K562 (cell line): ENCODE results near the gene PAEP. TPM values are rescaled to one million over a fixed set of nuclear protein-coding genes. Genes with fewer than 3 reads are reported as not detected.

Source experiments
- ATAC-seq: fragments of 200-7000 bp; cut with Tn5 transposase; 3 replicates; pipeline ENCODE4 v1.9.1; 2020; ENCODE audit warnings: moderate library complexity
- BruUV-seq: library from RNA; stranded (reverse); fragments of 400-500 nt; replicated peaks from 2 replicates; lab custom pipeline; 2021; lab: Mats Ljungman, UMichigan
- CTCF ChIA-PET: fragments of 300-600 bp; formaldehyde crosslinking; extraction: SDS; loops from one replicate; lab custom pipeline; 2021; ENCODE audit warnings: low intra/inter-chr PET ratio; lab: Yijun Ruan, JAX
- POLR2A ChIA-PET: fragments of 300-600, 350-650 bp; sonication (Branson Sonifier 250); formaldehyde crosslinking; extraction: SDS; loops from one replicate; lab custom pipeline; 2021; ENCODE audit warnings: antibody characterized with exemption, inconsistent platforms; lab: Yijun Ruan, JAX
- DNase-seq, 4 experiments: peaks; one replicate each; pipeline versions ENCODE4 v3.0.0 to v3.0.0-alpha.2; 2011 to 2018; ENCODE audit warnings: low spot score in 3 of 4, mixed read lengths in 3 of 4; ENCODE audit errors: extremely low read depth in 1 of 4
- FAIRE-seq: peaks from 2 replicates; lab custom pipeline; 2011; peaks lifted over from hg19 to GRCh38; lab: Jason Lieb, UNC
- H2AFZ ChIP-seq: 2 replicates; pipeline ENCODE4 v1.6.0; 2011; ENCODE audit warnings: low read depth, low read length, control low read depth, inconsistent platforms
- H3K27ac ChIP-seq: fragments of 200-600 bp; 3 replicates; pipeline ENCODE4 v1.8.0; 2011; ENCODE audit warnings: low read depth, mild to moderate bottlenecking, control low read depth, inconsistent platforms, low read length, moderate library complexity, mixed read lengths; ENCODE audit errors: extremely low read depth
- H3K27me3 ChIP-seq, 2 experiments: fragments of 300-600 bp in 1 of 2; 2 replicates in 1 of 2; 3 replicates in 1 of 2; pipeline versions ENCODE4 v1.6.0 to v1.8.0; 2011; ENCODE audit warnings: inconsistent platforms in 2 of 2, low read length in 2 of 2, mild to moderate bottlenecking in 1 of 2, mixed read lengths in 1 of 2, moderate library complexity in 1 of 2; ENCODE audit not compliant: control insufficient read depth in 2 of 2, insufficient read depth in 2 of 2
- H3K36me3 ChIP-seq: fragments of 300-600 bp; 3 replicates; pipeline ENCODE4 v1.8.0; 2011; ENCODE audit warnings: mild to moderate bottlenecking, low read length, inconsistent platforms; ENCODE audit not compliant: control insufficient read depth, insufficient read depth
- H3K4me1 ChIP-seq, 2 experiments: fragments of 200-600 bp in 1 of 2; replicated peaks in 1 of 2; 2 replicates in 1 of 2; 3 replicates in 1 of 2; pipeline versions ENCODE4 v1.5.1 to v1.8.0; 2011; ENCODE audit warnings: inconsistent platforms in 2 of 2, low read length in 2 of 2, mild to moderate bottlenecking in 1 of 2, mixed read lengths in 1 of 2, moderate library complexity in 1 of 2; ENCODE audit not compliant: control insufficient read depth in 2 of 2, insufficient read depth in 2 of 2
- H3K4me2 ChIP-seq: 2 replicates; pipeline ENCODE4 v1.6.1; 2011; ENCODE audit warnings: low read length, control low read depth, inconsistent platforms, mixed read lengths; ENCODE audit not compliant: insufficient read depth
- H3K4me3 ChIP-seq: fragments of 200-600 bp; sonication (generic), shearing (Covaris generic); 2 replicates; pipeline ENCODE4 v1.5.1; 2016; ENCODE audit warnings: control low read depth, inconsistent platforms
- H3K79me2 ChIP-seq: fragments of 200-600 bp; 3 replicates; pipeline ENCODE4 v1.8.0; 2011; ENCODE audit warnings: low read length, inconsistent platforms; ENCODE audit not compliant: control insufficient read depth, insufficient read depth
- H3K9ac ChIP-seq, 2 experiments: 2 replicates each; pipeline versions ENCODE4 v1.6.0 to v1.6.1; 2011; ENCODE audit warnings: low read depth in 2 of 2, low read length in 2 of 2, control low read depth in 1 of 2, inconsistent platforms in 1 of 2, mild to moderate bottlenecking in 1 of 2, mixed read lengths in 1 of 2; ENCODE audit not compliant: insufficient read depth in 1 of 2
- H3K9me1 ChIP-seq: one replicate; pipeline ENCODE4 v1.6.0; 2011; ENCODE audit warnings: inconsistent platforms, mild to moderate bottlenecking, low read length, moderate library complexity; ENCODE audit not compliant: control insufficient read depth, insufficient read depth
- H3K9me3 ChIP-seq: replicated peaks from 2 replicates; pipeline ENCODE4 v1.5.1; 2011; ENCODE audit warnings: low read depth, low read length, inconsistent platforms; ENCODE audit not compliant: control insufficient read depth, insufficient read depth
- H4K20me1 ChIP-seq: replicated peaks from 2 replicates; pipeline ENCODE4 v1.6.1; 2011; ENCODE audit warnings: low read length, inconsistent platforms, mixed read lengths; ENCODE audit not compliant: control insufficient read depth, insufficient read depth
- ATF1 ChIP-seq, 2 experiments: fragments of 450-650 bp in 1 of 2; IDR thresholded peaks; 2 replicates each; pipeline ENCODE4 v1.6.1; 2016; ENCODE audit warnings: missing compliant biosample characterization in 1 of 2, missing genetic modification characterization in 1 of 2
- DPF2 ChIP-seq: fragments of 450-650 bp; IDR thresholded peaks from 2 replicates; pipeline ENCODE4 v1.6.1; 2016
- FOXJ3 ChIP-seq: sonication (generic); formaldehyde crosslinking; IDR thresholded peaks from 2 replicates; pipeline ENCODE4 v1.4.0; 2020; ENCODE audit warnings: mild to moderate bottlenecking, missing genetic modification reagents
- MCM7 ChIP-seq, 2 experiments: fragments of 450-650 bp; IDR thresholded peaks; 2 replicates each; pipeline ENCODE4 v1.6.1; 2016 to 2018
- SRSF7 ChIP-seq: fragments of 200-400 bp; formaldehyde crosslinking; optimal IDR thresholded peaks from 2 replicates; pipeline ENCODE3; 2017; ENCODE audit warnings: mild to moderate bottlenecking, low read depth, low read length
- ZNF785 ChIP-seq: fragments of 250-450 bp; sonication (Bioruptor Pico); IDR thresholded peaks from 2 replicates; pipeline ENCODE4 v1.4.0; 2020; ENCODE audit warnings: mild to moderate bottlenecking
- WGBS: fragments of 100-300 bp; shearing (Covaris generic); methylation state at CpG from one replicate; pipeline ENCODE4 v1.1.6; 2016; ENCODE audit warnings: low coverage, mixed read lengths; ENCODE audit not compliant: insufficient coverage; ENCODE audit errors: missing lambda C conversion rate; 5-methylcytosine and 5-hydroxymethylcytosine counted together
- in situ Hi-C: fragments of 300-500 bp; cut with MboI; formaldehyde crosslinking; loops from 4 replicates; pipeline ENCODE4 v1.15.0; 2018; ENCODE audit warnings: inconsistent platforms, mixed read lengths
- intact Hi-C: fragments of 100-400 bp; cut with micrococcal nuclease; formaldehyde crosslinking; loops from 2 replicates; pipeline ENCODE4 v1.14.2; 2022
- polyA plus RNA-seq, 8 experiments: library from polyadenylated mRNA; depleted of rRNA in 4 of 8; stranded (reverse) in 5 of 8; unstranded in 3 of 8; fragments of >200 nt; fragmentation: Nextera tagmentation in 2 of 8; fragmentation: Illumina TruSeq in 1 of 8; extraction: Ambion mirVana in 2 of 8; extraction: Trizol in 1 of 8; gene quantifications; 2 replicates each; pipeline versions ENCODE4 v1.2.1 to v1.2.3, GENCODE V29; 2011 to 2014; ENCODE audit warnings: inconsistent platforms in 1 of 8, missing spikeins in 1 of 8
- total RNA-seq, 7 experiments: library from RNA; depleted of rRNA in 6 of 7; stranded (reverse); fragments of >200 nt in 6 of 7; fragmentation: Illumina TruSeq in 2 of 7; extraction: Trizol in 2 of 7; gene quantifications; 2 replicates each; pipeline versions ENCODE4 v1.2.1 to v1.2.3, GENCODE V29; 2011 to 2021; ENCODE audit warnings: low replicate concordance in 1 of 7
- TF ChIP-seq, protein P1 (sequence below): sonication (generic); formaldehyde crosslinking; IDR thresholded peaks from 2 replicates; pipeline ENCODE4 v1.8.0; 2022; ENCODE audit warnings: mild to moderate bottlenecking, missing genetic modification reagents
- TF ChIP-seq, protein P2 (sequence below): fragments of 450-650 bp; IDR thresholded peaks from 2 replicates; pipeline ENCODE4 v1.6.1; 2018; ENCODE audit warnings: mild to moderate bottlenecking, low read depth; ENCODE audit not compliant: partially characterized antibody
- TF ChIP-seq, protein P3 (sequence below): IDR thresholded peaks from 2 replicates; pipeline ENCODE4 v1.6.1; 2016; ENCODE audit warnings: missing genetic modification characterization, missing compliant biosample characterization

PAEP gene
- total and polyA plus RNA-seq, 9 of the 15 experiments (the other 6 are each of a cell fraction or from before 2014, with no cell fraction given), result 0.22 to 4.5 (median 0.58) TPM

DNA sequence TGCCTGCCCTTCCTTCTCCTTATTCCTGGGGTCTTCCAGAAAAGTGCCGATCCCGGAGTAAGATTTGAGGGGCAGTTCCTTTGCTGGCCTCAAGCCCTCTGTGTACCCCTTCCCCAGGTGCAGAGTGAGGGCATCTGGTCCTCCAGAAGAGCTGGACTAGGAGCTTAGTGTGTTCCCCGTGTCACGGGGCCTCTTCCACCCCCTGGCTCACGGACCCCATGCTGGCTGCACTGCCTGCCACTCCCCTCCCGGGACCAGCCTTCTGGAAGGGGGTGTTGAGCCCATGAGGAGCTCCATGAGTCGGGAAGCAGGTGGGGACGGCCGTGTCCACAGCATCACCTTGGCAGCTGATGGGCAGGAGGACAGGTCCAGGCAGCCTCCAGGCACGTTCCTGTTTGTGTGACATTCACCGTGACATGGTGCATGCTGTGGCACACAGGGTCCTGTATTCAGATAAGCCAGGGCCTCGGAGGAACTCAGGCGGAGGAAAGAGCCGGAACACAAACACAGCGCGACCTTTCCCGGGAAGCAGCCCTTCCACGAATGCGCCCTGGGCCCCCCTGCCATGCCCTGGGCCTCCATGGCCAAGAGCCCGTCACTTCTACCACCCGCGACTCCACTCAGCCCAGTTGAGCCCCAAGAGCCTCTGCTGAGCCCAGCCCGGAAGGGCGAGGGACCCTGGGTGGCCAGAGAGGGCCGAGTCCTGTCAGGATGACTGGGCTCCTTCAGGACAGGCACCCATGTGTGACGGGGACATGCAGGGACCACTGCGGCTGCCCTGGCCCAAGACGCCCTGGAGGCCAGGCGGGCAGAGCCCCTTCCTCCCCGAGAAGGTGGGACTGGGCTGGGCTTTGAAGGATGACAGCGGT is 46.2 kb upstream of the PAEP start:
- TF ChIP-seq ZNF785, result no peak
- Histone ChIP-seq H3K27me3 (0 out of 5 replicates have a peak, but pooled peaks cover 0 to 2% of the 10 kb centered on the region in 2 experiments), H4K20me1 (no peaks in the 10 kb centered on the region), H3K9me1 (no peaks in the 10 kb centered on the region), H3K9me3 (no peaks in the 10 kb centered on the region), H3K36me3 (no peaks in the 10 kb centered on the region), H3K9ac (no peak overlapping the region), H3K4me1 (peaks cover 22% of the 10 kb centered on the region in 2 experiments), H3K4me2 (no peak overlapping the region), H3K79me2 (no peaks in the 10 kb centered on the region), H2AFZ (no peak overlapping the region), H3K4me3 (no peak overlapping the region), H3K27ac (no peak overlapping the region)
- no peak for ATAC-seq
- in situ Hi-C loops (no loop called here), intact Hi-C loops (no loop called here)
- 56% methylated on average over 26 of the region's 31 CpGs for WGBS
- no peak for DNase-seq
- no TSS peak for BruUV-seq
- no peak for FAIRE-seq
- CTCF ChIA-PET, result no interaction called here
- POLR2A ChIA-PET, result interaction anchor here (0.6 to 1.5 kb wide), 2 partner anchors 10 to 730 kb away, joined by 3 to 9 read pairs; no protein-coding TSS in a partner anchor

DNA sequence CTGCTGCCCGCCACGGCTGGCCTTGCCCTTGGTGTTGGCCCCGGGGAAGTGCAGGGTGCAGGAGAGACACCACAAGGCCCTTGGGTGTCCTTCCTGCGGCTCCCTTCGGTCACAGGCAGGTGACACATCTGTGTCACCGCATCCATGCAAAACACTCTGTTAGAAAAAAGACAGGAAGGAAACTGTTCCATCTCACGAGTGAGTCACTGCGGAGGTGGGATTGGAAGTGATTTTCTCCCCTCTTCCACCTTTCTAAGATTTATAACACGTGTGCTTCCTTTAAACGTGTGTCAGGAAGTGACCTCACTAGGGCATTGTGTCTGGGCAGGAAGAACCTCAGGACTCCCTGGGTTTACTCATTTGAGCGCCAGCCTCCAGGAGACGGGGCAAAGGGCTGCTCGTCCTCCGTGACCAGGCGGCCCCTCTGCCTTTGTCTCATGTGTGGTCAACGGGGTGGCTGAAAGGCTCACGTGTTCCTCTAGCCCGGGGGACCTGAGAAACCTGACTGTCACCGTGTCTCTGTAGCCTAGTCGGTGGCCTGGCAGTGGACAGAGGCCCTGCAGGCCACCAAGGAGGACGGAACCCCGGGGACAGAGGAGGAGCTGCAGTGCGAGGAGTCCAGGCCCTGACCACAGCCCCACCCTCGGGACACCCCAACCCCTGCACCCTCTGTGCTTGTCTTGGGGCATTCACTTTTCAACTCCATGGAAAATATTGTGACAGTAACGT is 45.3 kb upstream of the PAEP start:
- Histone ChIP-seq H3K9ac (no peak overlapping the region), H4K20me1 (no peaks in the 10 kb centered on the region), H3K9me1 (no peaks in the 10 kb centered on the region), H3K27ac (no peak overlapping the region), H3K4me1 (peaks cover 17 to 22% of the 10 kb centered on the region in 2 experiments), H3K4me3 (no peak overlapping the region), H3K4me2 (no peak overlapping the region), H3K79me2 (no peaks in the 10 kb centered on the region), H2AFZ (no peak overlapping the region), H3K27me3 (0 out of 5 replicates have a peak, but pooled peaks cover 0 to 2% of the 10 kb centered on the region in 2 experiments), H3K36me3 (no peaks in the 10 kb centered on the region), H3K9me3 (no peaks in the 10 kb centered on the region)
- FAIRE-seq, result no peak
- no TSS peak for BruUV-seq
- WGBS, result 40% methylated on average over 17 of the region's 25 CpGs
- ChIA-PET CTCF (no interaction called here), POLR2A (no interaction called here)
- in situ Hi-C loops, result no loop called here
- ATAC-seq, result no peak
- intact Hi-C loops, result no loop called here
- DNase-seq, result no peak
- TF ChIP-seq ATF1 (CRISPR knock-in tag; IDR thresholded peaks at IDR 0.05) (no peak), ATF1 (tag; IDR thresholded peaks at IDR 0.05) (no peak), DPF2 (no peak), SRSF7 (no peak), MCM7 (IDR thresholded peaks at IDR 0.05) (no peak), FOXJ3 (CRISPR knock-in tag) (no peak)
- TF ChIP-seq, protein P1, sequence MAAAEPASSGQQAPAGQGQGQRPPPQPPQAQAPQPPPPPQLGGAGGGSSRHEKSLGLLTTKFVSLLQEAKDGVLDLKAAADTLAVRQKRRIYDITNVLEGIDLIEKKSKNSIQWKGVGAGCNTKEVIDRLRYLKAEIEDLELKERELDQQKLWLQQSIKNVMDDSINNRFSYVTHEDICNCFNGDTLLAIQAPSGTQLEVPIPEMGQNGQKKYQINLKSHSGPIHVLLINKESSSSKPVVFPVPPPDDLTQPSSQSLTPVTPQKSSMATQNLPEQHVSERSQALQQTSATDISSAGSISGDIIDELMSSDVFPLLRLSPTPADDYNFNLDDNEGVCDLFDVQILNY (CRISPR knock-in tag), result no peak
- TF ChIP-seq, protein P2, sequence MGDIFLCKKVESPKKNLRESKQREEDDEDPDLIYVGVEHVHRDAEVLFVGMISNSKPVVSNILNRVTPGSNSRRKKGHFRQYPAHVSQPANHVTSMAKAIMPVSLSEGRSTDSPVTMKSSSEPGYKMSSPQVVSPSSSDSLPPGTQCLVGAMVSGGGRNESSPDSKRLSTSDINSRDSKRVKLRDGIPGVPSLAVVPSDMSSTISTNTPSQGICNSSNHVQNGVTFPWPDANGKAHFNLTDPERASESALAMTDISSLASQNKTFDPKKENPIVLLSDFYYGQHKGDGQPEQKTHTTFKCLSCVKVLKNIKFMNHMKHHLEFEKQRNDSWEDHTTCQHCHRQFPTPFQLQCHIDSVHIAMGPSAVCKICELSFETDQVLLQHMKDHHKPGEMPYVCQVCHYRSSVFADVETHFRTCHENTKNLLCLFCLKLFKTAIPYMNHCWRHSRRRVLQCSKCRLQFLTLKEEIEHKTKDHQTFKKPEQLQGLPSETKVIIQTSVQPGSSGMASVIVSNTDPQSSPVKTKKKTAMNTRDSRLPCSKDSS, result no peak
- TF ChIP-seq, protein P3, sequence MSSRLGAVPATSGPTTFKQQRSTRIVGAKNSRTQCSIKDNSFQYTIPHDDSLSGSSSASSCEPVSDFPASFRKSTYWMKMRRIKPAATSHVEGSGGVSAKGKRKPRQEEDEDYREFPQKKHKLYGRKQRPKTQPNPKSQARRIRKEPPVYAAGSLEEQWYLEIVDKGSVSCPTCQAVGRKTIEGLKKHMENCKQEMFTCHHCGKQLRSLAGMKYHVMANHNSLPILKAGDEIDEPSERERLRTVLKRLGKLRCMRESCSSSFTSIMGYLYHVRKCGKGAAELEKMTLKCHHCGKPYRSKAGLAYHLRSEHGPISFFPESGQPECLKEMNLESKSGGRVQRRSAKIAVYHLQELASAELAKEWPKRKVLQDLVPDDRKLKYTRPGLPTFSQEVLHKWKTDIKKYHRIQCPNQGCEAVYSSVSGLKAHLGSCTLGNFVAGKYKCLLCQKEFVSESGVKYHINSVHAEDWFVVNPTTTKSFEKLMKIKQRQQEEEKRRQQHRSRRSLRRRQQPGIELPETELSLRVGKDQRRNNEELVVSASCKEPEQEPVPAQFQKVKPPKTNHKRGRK (tag), result no peak
